HUES64 (cell line): Measurements from ENCODE around the gene TAS1R2.
"Not testable (repeated sequence)": the region's sequence is repeated elsewhere in the genome, so short reads cannot be mapped to it uniquely, and the experiment has no call there.

Experiments
- H3K27ac ChIP-seq: 2 replicates; pipeline ENCODE4 v1.7.0; 2013; ENCODE audit warnings: low read depth, low read length, inconsistent platforms
- H3K27me3 ChIP-seq: 2 replicates; pipeline ENCODE4 v1.6.1; 2013; ENCODE audit warnings: mild to moderate bottlenecking, low read length; ENCODE audit not compliant: insufficient read depth
- H3K36me3 ChIP-seq: 2 replicates; pipeline ENCODE4 v1.6.1; 2013; ENCODE audit warnings: mild to moderate bottlenecking, low read length; ENCODE audit not compliant: insufficient read depth
- H3K4me1 ChIP-seq: 2 replicates; pipeline ENCODE4 v1.6.1; 2013; ENCODE audit warnings: mild to moderate bottlenecking, low read length, moderate library complexity; ENCODE audit not compliant: insufficient read depth
- H3K4me3 ChIP-seq: 2 replicates; pipeline ENCODE4 v1.5.1; 2013; ENCODE audit warnings: mild to moderate bottlenecking, low read length, moderate library complexity
- H3K9ac ChIP-seq: 2 replicates; pipeline ENCODE4 v1.6.1; 2013; ENCODE audit warnings: mild to moderate bottlenecking, low read depth, low read length
- H3K9me3 ChIP-seq: 2 replicates; pipeline ENCODE4 v1.6.1; 2013; ENCODE audit warnings: low read depth, low read length; ENCODE audit not compliant: insufficient read depth
- WGBS: fragments of 150-250, 120-280 bp; methylation state at CpG from one replicate; pipeline ENCODE4 v1.1.7; 2013; ENCODE audit warnings: missing lambda C conversion rate; 5-methylcytosine and 5-hydroxymethylcytosine counted together

Gene TAS1R2

DNA sequence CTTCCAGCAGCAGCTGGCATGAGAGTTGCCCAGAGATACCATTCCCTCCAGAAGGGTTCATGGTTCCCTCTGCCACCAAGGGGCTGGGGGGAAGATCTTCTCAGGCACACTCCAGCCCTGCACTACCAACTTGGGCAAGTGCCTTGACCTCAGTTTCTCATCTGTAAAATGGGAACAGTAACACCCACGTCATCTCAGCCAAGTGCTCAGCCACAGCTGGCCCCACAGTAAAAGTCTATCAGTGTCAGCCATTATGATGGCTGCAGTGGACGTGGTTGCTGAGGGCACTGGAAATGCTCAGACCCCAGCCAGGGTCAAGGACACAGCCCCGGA, 16.3 kb upstream of the TAS1R2 start:
- WGBS = 91% methylated on average over 3 of the region's 3 CpGs
- H3K36me3 ChIP-seq = peaks cover 5% of the 10 kb centered on the region; the same call in 1 of the 2 replicates
- H3K4me1 ChIP-seq = no peaks in the 10 kb centered on the region

DNA sequence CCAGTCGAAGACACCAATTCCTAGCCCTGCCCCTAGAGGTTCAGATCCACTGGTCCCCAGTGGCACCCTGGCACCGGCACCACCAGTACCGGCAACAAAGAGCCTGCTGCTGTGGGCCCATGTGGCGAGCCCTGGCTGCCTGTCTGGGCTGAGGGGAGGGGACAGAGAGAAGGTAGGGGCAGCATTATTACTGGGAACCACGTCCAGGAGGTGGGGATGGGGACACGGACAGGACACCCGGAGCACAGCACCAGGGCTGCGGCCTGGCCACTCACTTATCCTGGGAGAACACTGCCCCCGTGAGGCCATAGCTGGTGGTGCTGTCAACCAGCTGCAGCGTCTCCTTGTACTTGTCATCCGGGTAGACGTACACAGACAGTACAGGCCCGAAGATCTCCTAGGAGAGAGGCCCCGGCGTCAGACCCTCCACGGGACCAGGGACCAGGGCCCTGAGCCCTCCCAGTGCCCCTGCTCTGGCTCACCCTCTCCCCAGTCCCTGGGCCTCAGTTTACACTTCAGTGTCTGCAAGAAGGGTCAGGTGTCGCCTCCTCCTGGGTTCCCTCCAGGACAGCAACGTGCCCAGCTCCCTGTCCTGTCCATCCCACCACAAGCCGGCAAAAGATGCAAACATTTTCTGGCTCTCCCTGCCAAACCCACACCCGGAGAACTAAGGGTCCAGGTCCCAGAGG, 15.8 kb upstream of the TAS1R2 start:
- H3K4me3 ChIP-seq = no peak overlapping the region
- no peak overlapping the region for H3K9ac ChIP-seq
- H3K9me3 ChIP-seq = no peaks in the 10 kb centered on the region
- H3K36me3 ChIP-seq = peaks cover 5% of the 10 kb centered on the region; the same call in 1 of the 2 replicates
- H3K4me1 ChIP-seq = no peaks in the 10 kb centered on the region
- WGBS = 52% methylated on average over 20 of the region's 20 CpGs
- H3K27ac ChIP-seq = no peak overlapping the region
- H3K27me3 ChIP-seq = no peaks in the 10 kb centered on the region

More for the DNA sequence above, 16.3 kb upstream of the TAS1R2 start:
- no peaks in the 10 kb centered on the region for H3K27me3 ChIP-seq
- no peak overlapping the region for H3K9ac ChIP-seq
- no peak overlapping the region for H3K27ac ChIP-seq
- H3K4me3 ChIP-seq = no peak overlapping the region
- H3K9me3 ChIP-seq = no peaks in the 10 kb centered on the region

DNA sequence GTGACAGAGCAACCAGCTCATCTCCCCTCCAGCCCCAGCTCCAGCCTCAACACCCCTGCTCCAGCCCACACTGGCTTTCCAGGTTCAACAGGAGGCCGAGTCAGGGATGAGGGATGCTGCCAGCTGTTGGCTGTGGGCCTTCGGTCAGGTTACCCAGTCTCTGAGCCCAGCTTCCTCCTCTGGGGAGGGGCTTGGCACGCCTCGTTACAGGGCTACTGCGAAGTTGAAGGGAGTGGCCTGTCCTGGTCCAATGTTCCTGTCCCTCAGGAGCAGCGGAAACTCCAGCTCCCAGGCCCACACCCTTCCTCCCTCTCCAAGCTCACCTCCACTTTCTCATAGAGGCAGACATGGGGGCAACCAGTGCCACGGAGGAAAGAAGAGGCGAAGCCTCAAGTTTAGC, 15.1 kb upstream of the TAS1R2 start:
- no peaks in the 10 kb centered on the region for H3K4me1 ChIP-seq
- no peak overlapping the region for H3K9ac ChIP-seq
- no peaks in the 10 kb centered on the region for H3K9me3 ChIP-seq
- H3K36me3 ChIP-seq = peaks cover 5% of the 10 kb centered on the region; the same call in 1 of the 2 replicates
- WGBS = 96% methylated on average over 8 of the region's 8 CpGs
- H3K27me3 ChIP-seq = no peaks in the 10 kb centered on the region
- no peak overlapping the region for H3K4me3 ChIP-seq
- H3K27ac ChIP-seq = no peak overlapping the region

DNA sequence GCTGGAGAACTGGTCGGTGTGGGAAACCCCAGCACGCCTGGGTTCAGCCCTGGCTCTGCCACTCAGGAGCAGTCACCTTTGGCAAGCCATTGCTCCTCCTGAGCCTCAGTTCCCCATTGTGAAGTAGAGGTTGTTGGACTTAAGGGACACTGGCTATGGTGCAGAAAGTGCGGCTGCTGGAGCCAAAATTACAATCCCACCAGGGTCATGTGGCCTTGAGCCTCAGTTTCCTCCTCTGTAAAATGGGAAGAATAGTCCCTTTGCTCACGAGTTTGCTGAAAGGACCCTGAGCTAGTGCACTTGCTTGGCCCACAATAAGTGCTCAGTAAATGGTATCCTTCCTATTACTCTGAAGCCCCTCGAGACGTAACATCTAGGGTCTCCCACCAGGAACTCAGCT, 14.6 kb upstream of the TAS1R2 start:
- H3K4me3 ChIP-seq = no peak overlapping the region
- 89% methylated on average over 6 of the region's 6 CpGs for WGBS

DNA sequence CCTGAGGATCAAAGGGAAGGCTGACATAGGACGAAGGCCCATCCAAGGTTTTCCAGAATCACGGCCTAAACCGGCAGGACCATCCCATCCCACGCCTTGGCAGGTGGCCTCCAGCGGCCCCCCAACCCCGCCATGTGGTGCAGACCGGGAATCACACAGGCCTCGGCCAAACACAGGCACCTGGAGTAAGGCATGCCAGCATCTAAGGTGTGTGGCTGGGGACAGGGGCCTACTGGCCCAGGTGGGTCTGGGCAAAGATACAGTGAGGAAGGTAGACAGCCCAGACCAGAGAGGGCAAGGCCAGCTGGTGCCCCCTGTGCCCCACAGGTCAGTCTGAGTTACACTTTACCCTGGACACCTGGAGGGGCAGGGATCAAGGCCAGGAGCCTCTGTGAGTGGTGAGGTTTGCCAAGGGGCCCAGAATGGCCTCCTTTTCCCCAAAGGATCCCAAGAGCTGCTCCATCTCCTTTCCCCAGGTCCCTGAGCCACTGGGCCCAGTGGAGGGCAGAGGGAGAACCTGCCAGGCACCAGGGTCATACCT, 12.7 kb upstream of the TAS1R2 start:
- Histone ChIP-seq H3K36me3 (peaks cover 5% of the 10 kb centered on the region; the same call in 1 of the 2 replicates), H3K27me3 (no peaks in the 10 kb centered on the region), H3K27ac (no peak overlapping the region), H3K4me1 (no peaks in the 10 kb centered on the region), H3K9me3 (no peaks in the 10 kb centered on the region), H3K9ac (no peak overlapping the region), H3K4me3 (no peak overlapping the region)
- 83% methylated on average over 8 of the region's 8 CpGs for WGBS

More for the DNA sequence above, 14.6 kb upstream of the TAS1R2 start:
- Histone ChIP-seq H3K36me3 (peaks cover 5% of the 10 kb centered on the region; the same call in 1 of the 2 replicates), H3K9me3 (no peaks in the 10 kb centered on the region), H3K9ac (no peak overlapping the region), H3K27ac (no peak overlapping the region), H3K4me1 (no peaks in the 10 kb centered on the region), H3K27me3 (no peaks in the 10 kb centered on the region)

DNA sequence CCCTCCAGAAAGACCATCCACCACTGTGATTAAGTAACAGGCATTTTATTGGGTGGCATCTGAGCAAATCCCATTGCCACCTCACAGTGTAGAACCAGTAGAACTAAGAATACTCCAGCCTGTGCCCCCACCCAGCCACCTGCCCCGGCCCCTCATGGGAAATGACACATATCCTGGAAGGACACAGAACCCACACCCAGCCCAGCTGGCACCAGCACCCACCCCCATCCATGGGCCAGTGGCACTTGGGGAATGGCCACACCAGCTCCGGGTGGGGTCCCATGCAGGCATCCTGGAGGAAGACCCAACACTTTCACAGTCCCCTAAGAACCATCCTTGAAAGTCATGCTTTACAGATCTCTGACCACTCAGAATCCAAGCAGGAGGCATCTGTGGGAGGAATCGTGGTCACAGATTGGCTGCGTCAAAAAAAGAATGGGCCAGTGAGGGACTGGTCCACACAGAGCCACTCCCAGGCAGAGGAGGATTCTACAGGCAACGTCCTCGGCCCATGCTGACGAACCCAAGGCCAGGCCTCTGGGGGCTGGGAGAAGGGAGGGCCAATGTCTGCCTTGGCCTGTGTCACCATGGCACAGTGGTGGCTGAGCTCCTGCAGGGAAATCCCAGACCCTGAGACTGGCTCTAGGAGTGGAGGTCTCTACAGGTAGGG, 12.1 kb upstream of the TAS1R2 start:
- no peak overlapping the region for H3K9ac ChIP-seq

DNA sequence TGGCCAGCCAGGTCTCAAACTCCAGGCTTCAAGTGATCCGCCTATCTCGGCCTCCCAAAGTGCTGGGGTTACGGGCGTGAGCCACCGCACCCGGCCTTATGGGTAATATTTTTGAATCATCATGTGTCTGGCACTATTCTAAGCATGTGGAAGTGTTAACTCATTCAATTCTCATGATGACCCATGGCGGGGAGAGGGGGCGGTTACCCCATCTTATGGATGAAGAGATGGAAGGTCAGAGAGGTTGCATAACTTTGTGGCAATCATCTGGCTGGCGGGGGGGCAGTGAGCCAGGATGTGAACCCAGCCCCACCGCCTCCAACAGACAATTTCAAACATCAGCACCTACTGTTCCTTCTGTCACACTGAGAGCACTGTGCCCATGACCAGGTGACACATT, 11.5 kb upstream of the TAS1R2 start:
- H3K4me1 ChIP-seq = no peaks in the 10 kb centered on the region
- WGBS = 97% methylated on average over 9 of the region's 10 CpGs
- no peak overlapping the region for H3K4me3 ChIP-seq
- H3K9me3 ChIP-seq = no peaks in the 10 kb centered on the region
- no peak overlapping the region for H3K9ac ChIP-seq
- no peaks in the 10 kb centered on the region for H3K36me3 ChIP-seq
- peaks cover 3% of the 10 kb centered on the region; the same call in 1 of the 2 replicates for H3K27me3 ChIP-seq
- no peak overlapping the region for H3K27ac ChIP-seq

More for the DNA sequence above, 12.1 kb upstream of the TAS1R2 start:
- H3K4me1 ChIP-seq = no peaks in the 10 kb centered on the region
- WGBS = 90% methylated on average over 7 of the region's 7 CpGs
- H3K27me3 ChIP-seq = no peaks in the 10 kb centered on the region
- H3K4me3 ChIP-seq = no peak overlapping the region
- H3K36me3 ChIP-seq = peaks cover under 1% of the 10 kb centered on the region; the same call in 1 of the 2 replicates
- H3K9me3 ChIP-seq = no peaks in the 10 kb centered on the region
- no peak overlapping the region for H3K27ac ChIP-seq

DNA sequence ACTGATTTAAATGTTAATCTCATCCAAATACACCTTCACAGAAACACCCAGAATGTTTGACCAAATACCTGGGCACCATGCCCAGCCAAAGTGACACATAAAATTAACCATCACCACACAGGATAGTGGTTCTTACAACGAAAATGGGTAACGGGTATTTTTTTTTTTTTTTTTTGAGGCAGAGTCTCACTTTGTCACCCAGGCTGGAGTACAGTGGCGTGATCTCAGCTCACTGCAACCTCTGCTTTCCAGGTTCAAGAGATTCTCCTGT, 11.1 kb upstream of the TAS1R2 start:
- not testable (repeated sequence) for H3K9me3 ChIP-seq, H3K27me3 ChIP-seq, H3K27ac ChIP-seq, H3K4me1 ChIP-seq, H3K9ac ChIP-seq, H3K4me3 ChIP-seq, H3K36me3 ChIP-seq
- 90% methylated on average over 3 of the region's 3 CpGs for WGBS

DNA sequence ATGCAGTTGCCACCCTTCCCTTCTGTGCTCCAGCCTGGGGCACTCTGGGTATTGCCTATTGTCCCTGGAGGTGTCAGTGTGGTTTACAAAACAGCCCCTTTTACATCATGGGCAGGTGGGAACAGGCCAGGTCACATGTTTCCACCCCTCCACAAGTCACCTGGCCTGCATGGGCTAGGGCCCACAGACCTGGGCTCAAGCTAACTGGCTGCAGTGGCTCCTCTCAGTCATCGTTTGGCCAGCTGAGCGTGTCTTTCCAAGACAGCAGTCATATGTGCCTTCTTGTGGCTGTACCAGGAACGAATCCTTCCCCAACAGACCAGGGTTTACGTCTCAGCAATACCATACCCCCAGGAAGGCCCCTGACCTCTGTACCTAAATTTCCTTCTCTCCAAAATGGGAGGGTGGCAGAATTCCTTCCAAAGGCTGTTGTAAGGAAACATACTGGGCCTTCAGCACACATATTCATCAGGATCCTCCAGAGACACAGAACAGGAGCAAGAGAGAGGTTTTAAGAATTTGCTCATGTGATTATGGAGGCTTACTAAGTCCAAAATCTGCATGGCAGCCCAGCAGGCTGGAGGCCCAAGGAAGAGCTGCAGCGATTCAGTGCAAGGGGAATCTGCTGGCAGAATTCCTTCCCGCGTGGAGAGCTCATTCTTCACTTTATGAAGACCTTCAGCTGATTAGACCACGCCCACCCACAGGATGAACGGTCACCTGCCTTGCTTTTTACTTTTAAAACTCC, 10.6 kb upstream of the TAS1R2 start:
- H3K27me3 ChIP-seq = peaks cover 3% of the 10 kb centered on the region; the same call in 1 of the 2 replicates
- 83% methylated on average over 9 of the region's 9 CpGs for WGBS
- H3K4me1 ChIP-seq = no peaks in the 10 kb centered on the region
- H3K9ac ChIP-seq = no peak overlapping the region
- H3K36me3 ChIP-seq = no peaks in the 10 kb centered on the region
- H3K27ac ChIP-seq = no peak overlapping the region
- no peak overlapping the region for H3K4me3 ChIP-seq
- H3K9me3 ChIP-seq = no peaks in the 10 kb centered on the region

DNA sequence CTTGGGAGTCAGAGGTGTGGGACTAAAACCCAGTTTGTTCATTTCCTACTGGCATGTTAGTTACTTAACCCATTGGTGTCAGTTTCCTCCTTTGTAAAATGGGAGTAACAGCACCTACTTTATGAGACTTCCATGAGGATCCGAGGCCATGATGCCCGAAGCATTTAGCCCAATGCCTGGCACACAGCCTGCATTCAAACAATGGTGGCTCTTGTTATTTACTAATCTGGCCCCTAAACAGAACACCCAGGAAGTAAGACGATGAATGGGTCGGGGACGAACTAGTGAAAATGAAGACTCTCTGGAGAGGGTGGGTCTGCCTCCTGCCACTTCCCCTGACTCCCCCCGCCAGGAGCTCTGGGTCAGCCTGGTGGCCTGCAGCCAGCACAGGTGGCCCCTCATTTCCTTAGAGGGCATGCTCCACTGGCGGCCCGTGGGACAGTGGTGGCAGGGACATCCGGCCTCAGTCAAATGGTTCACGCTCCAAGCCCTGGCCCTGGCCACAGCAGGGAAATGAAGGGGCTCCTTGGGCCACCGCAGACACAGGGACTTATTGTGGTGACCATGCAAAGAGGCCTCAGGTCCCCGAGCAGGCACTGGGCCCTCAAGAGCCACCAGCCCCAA, 9.5 kb upstream of the TAS1R2 start:
- peaks cover 3% of the 10 kb centered on the region; the same call in 1 of the 2 replicates for H3K27me3 ChIP-seq
- no peak overlapping the region for H3K27ac ChIP-seq
- no peak overlapping the region for H3K4me3 ChIP-seq
- no peaks in the 10 kb centered on the region for H3K36me3 ChIP-seq
- WGBS = 92% methylated on average over 12 of the region's 12 CpGs
- H3K4me1 ChIP-seq = no peaks in the 10 kb centered on the region
- no peak overlapping the region for H3K9ac ChIP-seq
- no peaks in the 10 kb centered on the region for H3K9me3 ChIP-seq

DNA sequence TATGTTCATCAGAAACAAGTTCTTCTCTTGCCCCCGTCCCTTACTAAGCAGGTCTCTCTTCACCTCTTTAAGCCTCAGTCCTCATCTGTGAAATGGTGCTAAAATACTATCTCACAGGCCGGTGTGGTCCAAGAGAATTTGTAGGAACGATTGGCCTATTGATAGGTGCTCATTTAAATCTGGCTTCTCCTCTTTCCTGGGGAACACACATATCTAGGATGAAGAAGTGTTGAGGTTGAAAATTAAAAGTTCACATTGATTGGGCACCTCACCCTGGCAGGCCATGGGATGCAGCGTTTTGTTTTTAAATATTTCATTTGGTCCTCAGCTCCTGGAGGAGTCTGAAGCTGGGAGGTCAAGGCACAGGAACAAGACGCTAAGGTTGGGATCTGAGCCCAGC, 8.9 kb upstream of the TAS1R2 start:
- 79% methylated on average over 5 of the region's 5 CpGs for WGBS
- no peak overlapping the region for H3K27ac ChIP-seq
- no peak overlapping the region for H3K4me3 ChIP-seq
- peaks cover 3% of the 10 kb centered on the region; the same call in 1 of the 2 replicates for H3K27me3 ChIP-seq
- H3K9ac ChIP-seq = no peak overlapping the region
- no peaks in the 10 kb centered on the region for H3K9me3 ChIP-seq
- H3K36me3 ChIP-seq = no peaks in the 10 kb centered on the region
- H3K4me1 ChIP-seq = no peaks in the 10 kb centered on the region
